H9 (cell line): Measurements from ENCODE around the gene ENPP6. TPM values are rescaled to one million over a fixed set of nuclear protein-coding genes. Genes with fewer than 3 reads are reported as not detected.

Experiments used
- DNase-seq: peaks from one replicate; pipeline ENCODE4 v3.0.0-alpha.2; 2017
- H2AFZ ChIP-seq: one replicate; pipeline ENCODE4 v1.6.1; 2013; ENCODE audit warnings: mild to moderate bottlenecking, low read length, control low read depth, moderate library complexity
- H2AK5ac ChIP-seq: 2 replicates; pipeline ENCODE4 v1.6.1; 2013; ENCODE audit warnings: low read length, control low read depth, mixed read lengths; ENCODE audit not compliant: insufficient read length
- H2BK120ac ChIP-seq: one replicate; pipeline ENCODE4 v1.6.1; 2013; ENCODE audit warnings: low read depth, mild to moderate bottlenecking, low read length, control low read depth, inconsistent platforms; ENCODE audit not compliant: poor library complexity, severe bottlenecking
- H2BK12ac ChIP-seq: 2 replicates; pipeline ENCODE4 v1.6.1; 2013; ENCODE audit warnings: low read length, control low read depth, mixed read lengths, low read depth; ENCODE audit not compliant: insufficient read length
- H2BK15ac ChIP-seq: 2 replicates; pipeline ENCODE4 v1.6.1; 2013; ENCODE audit warnings: low read depth, low read length, control low read depth
- H2BK20ac ChIP-seq: one replicate; pipeline ENCODE4 v1.6.1; 2013; ENCODE audit warnings: low read depth, mild to moderate bottlenecking, low read length, control low read depth, inconsistent platforms; ENCODE audit not compliant: poor library complexity, severe bottlenecking
- H2BK5ac ChIP-seq: 2 replicates; pipeline ENCODE4 v1.6.1; 2013; ENCODE audit warnings: low read length, control low read depth, mixed read lengths; ENCODE audit not compliant: insufficient read length
- H3K14ac ChIP-seq: 2 replicates; pipeline ENCODE4 v1.6.1; 2013; ENCODE audit warnings: low read length, control low read depth; ENCODE audit not compliant: insufficient read depth
- H3K18ac ChIP-seq: 2 replicates; pipeline ENCODE4 v1.6.1; 2013; ENCODE audit warnings: low read depth, mild to moderate bottlenecking, mixed read lengths, low read length, control low read depth; ENCODE audit not compliant: insufficient read length
- H3K23ac ChIP-seq: 2 replicates; pipeline ENCODE4 v1.6.1; 2013; ENCODE audit warnings: low read length, control low read depth, mixed read lengths, low read depth; ENCODE audit not compliant: insufficient read length
- H3K23me2 ChIP-seq: 2 replicates; pipeline ENCODE4 v1.6.1; 2013; ENCODE audit warnings: low read depth, mild to moderate bottlenecking, mixed read lengths, low read length, control low read depth; ENCODE audit not compliant: insufficient read length, poor library complexity, severe bottlenecking
- H3K27ac ChIP-seq: 2 replicates; pipeline ENCODE4 v1.5.1; 2013; ENCODE audit warnings: low read length, control low read depth, mixed read lengths, low read depth; ENCODE audit not compliant: insufficient read length
- H3K27me3 ChIP-seq: 2 replicates; pipeline ENCODE4 v1.6.1; 2013; ENCODE audit warnings: low read length, control low read depth, inconsistent platforms; ENCODE audit not compliant: insufficient read depth
- H3K4ac ChIP-seq: 2 replicates; pipeline ENCODE4 v1.6.1; 2013; ENCODE audit warnings: low read depth, mild to moderate bottlenecking, control low read depth, inconsistent platforms, low read length, moderate library complexity
- H3K4me1 ChIP-seq: 2 replicates; pipeline ENCODE4 v1.6.1; 2013; ENCODE audit warnings: low read length, control low read depth, inconsistent platforms; ENCODE audit not compliant: insufficient read depth
- H3K4me2 ChIP-seq: 2 replicates; pipeline ENCODE4 v1.6.1; 2013; ENCODE audit warnings: low read length, control low read depth, mixed read lengths; ENCODE audit not compliant: insufficient read length, insufficient read depth
- H3K56ac ChIP-seq: 2 replicates; pipeline ENCODE4 v1.6.1; 2013; ENCODE audit warnings: low read depth, mild to moderate bottlenecking, mixed read lengths, low read length, control low read depth; ENCODE audit not compliant: insufficient read length
- H3K79me1 ChIP-seq: 2 replicates; pipeline ENCODE4 v1.6.1; 2013; ENCODE audit warnings: low read depth, mild to moderate bottlenecking, moderate library complexity, low read length, control low read depth, inconsistent platforms; ENCODE audit not compliant: insufficient read depth, poor library complexity, severe bottlenecking
- H3K79me2 ChIP-seq: 2 replicates; pipeline ENCODE4 v1.6.1; 2013; ENCODE audit warnings: low read length, control low read depth, inconsistent platforms; ENCODE audit not compliant: insufficient read depth
- H3K9ac ChIP-seq: 2 replicates; pipeline ENCODE4 v1.6.1; 2013; ENCODE audit warnings: low read length, control low read depth, mixed read lengths; ENCODE audit not compliant: insufficient read length; ENCODE audit errors: extremely low read depth
- H3K9me3 ChIP-seq: one replicate; pipeline ENCODE4 v1.6.1; 2013; ENCODE audit warnings: low read depth, low read length, inconsistent platforms; ENCODE audit not compliant: control insufficient read depth
- H3T11ph ChIP-seq: one replicate; pipeline ENCODE4 v1.6.1; 2013; ENCODE audit warnings: mild to moderate bottlenecking, low read length, control low read depth, inconsistent platforms
- H4K20me1 ChIP-seq: one replicate; pipeline ENCODE4 v1.6.1; 2013; ENCODE audit not compliant: control insufficient read depth, insufficient read length, insufficient read depth
- H4K5ac ChIP-seq: 2 replicates; pipeline ENCODE4 v1.6.1; 2013; ENCODE audit warnings: low read depth, mild to moderate bottlenecking, mixed read lengths, low read length, control low read depth; ENCODE audit not compliant: insufficient read length
- H4K8ac ChIP-seq: replicated peaks from 2 replicates; pipeline ENCODE4 v1.6.1; 2013; ENCODE audit warnings: low read length, control low read depth, mixed read lengths, low read depth; ENCODE audit not compliant: insufficient read length
- H4K91ac ChIP-seq: 2 replicates; pipeline ENCODE4 v1.6.1; 2013; ENCODE audit warnings: low read depth, mild to moderate bottlenecking, moderate library complexity, mixed read lengths, low read length, control low read depth; ENCODE audit not compliant: insufficient read length
- H3K27ac Mint-ChIP-seq, 3 experiments: 2 replicates in 2 of 3; 3 replicates in 1 of 3; pipeline ENCODE4 v1.8.0; 2020 to 2021; ENCODE audit warnings: mixed read lengths in 3 of 3, mild to moderate bottlenecking in 1 of 3, moderate library complexity in 1 of 3
- H3K27me3 Mint-ChIP-seq: 2 replicates; pipeline ENCODE4 v1.8.0; 2021; ENCODE audit warnings: low read depth, mild to moderate bottlenecking, moderate library complexity, mixed read lengths
- H3K36me3 Mint-ChIP-seq, 3 experiments: 2 replicates in 2 of 3; 3 replicates in 1 of 3; pipeline ENCODE4 v1.8.0; 2020 to 2021; ENCODE audit warnings: low read depth in 3 of 3, mixed read lengths in 3 of 3; ENCODE audit not compliant: insufficient read depth in 1 of 3
- H3K4me1 Mint-ChIP-seq, 2 experiments: 2 replicates each; pipeline ENCODE4 v1.8.0; 2020; ENCODE audit warnings: mixed read lengths in 2 of 2
- H3K4me3 Mint-ChIP-seq, 2 experiments: 2 replicates in 1 of 2; 3 replicates in 1 of 2; pipeline ENCODE4 v1.8.0; 2020 to 2021; ENCODE audit warnings: mild to moderate bottlenecking in 2 of 2, mixed read lengths in 2 of 2, moderate library complexity in 1 of 2
- H3K9me3 Mint-ChIP-seq, 2 experiments: 2 replicates in 1 of 2; 3 replicates in 1 of 2; pipeline ENCODE4 v1.8.0; 2020; ENCODE audit warnings: mild to moderate bottlenecking in 2 of 2, mixed read lengths in 2 of 2, moderate library complexity in 1 of 2
- CTCF ChIP-seq: fragments of 200-600 bp; sonication (generic); conservative IDR thresholded peaks from 3 replicates; pipeline ENCODE4 v1.8.0; 2021; ENCODE audit warnings: antibody characterized with exemption, mild to moderate bottlenecking
- WGBS: extraction: QIAGEN DNeasy Blood & Tissue Kit; methylation state at CpG from one replicate; pipeline ENCODE4 v1.1.7; 2013; ENCODE audit warnings: missing lambda C conversion rate, low lambda C conversion rate, mixed read lengths; ENCODE audit not compliant: insufficient read length; ENCODE audit errors: extremely low coverage; 5-methylcytosine and 5-hydroxymethylcytosine counted together
- total RNA-seq: library from RNA; stranded (reverse); gene quantifications from 2 replicates; pipeline ENCODE4 v1.2.1, GENCODE V29; 2021

Gene ENPP6
- total RNA-seq, 1 experiment from 2014 or later = not detected

- peaks cover 7 to 8% of the 10 kb centered on the region in 2 experiments for H3K4me1 Mint-ChIP-seq
- H2BK15ac ChIP-seq = no peak overlapping the region
- H3K79me1 ChIP-seq = no peaks in the 10 kb centered on the region
- H3K79me2 ChIP-seq = no peaks in the 10 kb centered on the region
- H2BK120ac ChIP-seq = no peak overlapping the region
- no peak overlapping the region for H2BK12ac ChIP-seq
- H3K18ac ChIP-seq = no peak overlapping the region
- no peak overlapping the region for H3K23ac ChIP-seq
- no peak overlapping the region for H3K4me3 Mint-ChIP-seq
- H3K27me3 ChIP-seq = no peaks in the 10 kb centered on the region
- no peak overlapping the region for H3K27ac ChIP-seq
- no peak overlapping the region for H4K8ac ChIP-seq
- no peak overlapping the region for H3T11ph ChIP-seq
- no peak for TF ChIP-seq CTCF
- H2BK5ac ChIP-seq = no peak overlapping the region
- no peak overlapping the region for H2AK5ac ChIP-seq
- no peak overlapping the region for H3K56ac ChIP-seq
- no peak overlapping the region for H3K27ac Mint-ChIP-seq
- no peak for DNase-seq
- H3K4me1 ChIP-seq = no peaks in the 10 kb centered on the region; the same call in 1 of the 2 replicates
- no peak overlapping the region for H4K91ac ChIP-seq
- no peaks in the 10 kb centered on the region for H3K23me2 ChIP-seq
- no peaks in the 10 kb centered on the region for H4K20me1 ChIP-seq
- H3K9ac ChIP-seq = no peak overlapping the region
- no peak overlapping the region for H4K5ac ChIP-seq
- no peak overlapping the region for H3K4me2 ChIP-seq
- no peak overlapping the region for H2AFZ ChIP-seq
- H3K9me3 Mint-ChIP-seq = peaks cover 9 to 13% of the 10 kb centered on the region in 2 experiments
- H3K9me3 ChIP-seq = peaks cover 6% of the 10 kb centered on the region
- H3K27me3 Mint-ChIP-seq = peaks cover 2% of the 10 kb centered on the region; the same call in 1 of the 2 replicates
- WGBS = no CpG with 5 or more reads among the region's 4 CpGs
- no peak overlapping the region for H3K4ac ChIP-seq
- no peak overlapping the region for H3K14ac ChIP-seq
- H2BK20ac ChIP-seq = no peak overlapping the region
- peaks cover 3 to 13% (median 4%) of the 10 kb centered on the region in 3 experiments; a peak in 6 of 7 replicates for H3K36me3 Mint-ChIP-seq
Observed at GRCh38 chr4:184189966-184190365, 27.7 kb downstream of the ENPP6 start.
